Large intestine (tissue), 3 donors: Measurements from ENCODE around the gene DZIP1L. TPM values are rescaled to one million over a fixed set of nuclear protein-coding genes. Genes with fewer than 3 reads are reported as not detected.
"Not testable (repeated sequence)": the region's sequence is repeated elsewhere in the genome, so short reads cannot be mapped to it uniquely, and the experiment has no call there.

Source experiments
- DNase-seq, 2 donors: peaks; one replicate each; pipeline versions ENCODE4 v3.0.0 to v3.0.0-alpha.2; 2013
- H3K27ac ChIP-seq: one replicate; pipeline ENCODE4 v1.5.1; 2013; ENCODE audit warnings: low read length
- H3K27me3 ChIP-seq: 2 replicates; pipeline ENCODE4 v1.6.1; 2013; ENCODE audit warnings: low read length; ENCODE audit not compliant: control insufficient read depth, insufficient read depth
- H3K36me3 ChIP-seq: 2 replicates; pipeline ENCODE4 v1.6.1; 2013; ENCODE audit warnings: low read length; ENCODE audit not compliant: control insufficient read depth, insufficient read depth
- H3K4me1 ChIP-seq: one replicate; pipeline ENCODE4 v1.6.1; 2013; ENCODE audit warnings: low read length; ENCODE audit not compliant: control insufficient read depth, insufficient read depth
- H3K4me3 ChIP-seq: one replicate; pipeline ENCODE4 v1.5.1; 2013; ENCODE audit warnings: low read length
- H3K9me3 ChIP-seq: one replicate; pipeline ENCODE4 v1.6.1; 2013; ENCODE audit warnings: mild to moderate bottlenecking, low read depth, low read length, moderate library complexity; ENCODE audit not compliant: control insufficient read depth
- WGBS: methylation state at CpG from one replicate; pipeline ENCODE4 v1.1.5; 2013; ENCODE audit warnings: low lambda C conversion rate; ENCODE audit not compliant: insufficient coverage; 5-methylcytosine and 5-hydroxymethylcytosine counted together
- polyA plus RNA-seq: library from polyadenylated mRNA; unstranded; fragments of 120-200 nt; gene quantifications from one replicate; pipeline ENCODE4 v1.2.1, GENCODE V29; 2013

DZIP1L gene
- polyA plus RNA-seq, 1 donor = 4.4 TPM

DNA sequence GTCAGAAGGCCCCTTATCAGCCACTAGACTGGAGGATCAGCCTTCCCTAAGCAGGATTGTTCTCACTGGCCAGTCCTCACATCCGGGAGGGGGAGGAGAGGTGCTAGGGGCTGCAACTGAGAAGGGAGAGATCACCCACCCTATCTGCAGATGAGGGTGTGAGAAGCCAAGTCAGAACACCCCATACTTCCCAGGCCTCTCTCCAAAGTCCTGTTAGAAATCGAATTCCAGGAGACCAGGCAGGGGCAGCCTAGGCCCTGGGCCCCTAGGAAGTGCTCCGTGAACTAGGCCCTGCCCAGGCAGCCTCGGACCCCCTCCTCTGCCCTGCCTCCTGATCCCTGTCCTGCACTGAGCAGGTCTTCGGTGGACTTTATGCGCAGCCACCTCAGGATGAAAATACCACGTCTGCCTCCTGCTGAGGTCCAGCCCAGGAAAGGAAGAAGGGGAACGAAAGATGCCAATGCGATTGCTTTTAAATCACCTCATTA is 933 bp downstream of the DZIP1L start:
- H3K4me1 ChIP-seq = no peaks in the 10 kb centered on the region
- no peaks in the 10 kb centered on the region for H3K36me3 ChIP-seq
- H3K27me3 ChIP-seq = peaks cover 8% of the 10 kb centered on the region
- no peaks in the 10 kb centered on the region for H3K9me3 ChIP-seq
- peak overlapping the region; percentile 72 for H3K4me3 ChIP-seq
- no CpG with 5 or more reads among the region's 9 CpGs for WGBS
- DNase-seq = peak in 1 of 2 donors; percentile 11
- peak overlapping the region; percentile 24 for H3K27ac ChIP-seq

DNA sequence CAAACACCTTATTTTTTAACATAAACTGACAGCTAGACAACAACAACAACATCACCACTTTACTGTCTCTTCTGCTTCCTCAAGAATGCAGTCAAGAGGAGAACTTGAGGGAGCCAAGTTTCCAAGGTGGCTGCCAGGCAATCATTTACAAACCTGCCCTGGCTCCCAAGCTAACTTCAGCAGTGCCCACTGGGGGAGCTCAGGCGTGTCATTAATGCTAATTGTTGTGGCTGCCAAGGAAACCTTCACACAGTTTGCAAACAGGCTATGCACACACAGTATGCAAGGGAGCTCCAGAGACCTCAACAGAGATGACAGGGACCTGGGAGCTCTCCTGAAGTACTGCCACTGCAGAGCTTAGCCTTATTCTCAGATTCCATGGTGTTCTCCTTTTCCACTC is 2.1 kb downstream of the DZIP1L start:
- Histone ChIP-seq H3K4me1 (no peaks in the 10 kb centered on the region), H3K36me3 (no peaks in the 10 kb centered on the region), H3K27me3 (peaks cover 8% of the 10 kb centered on the region), H3K4me3 (no peak overlapping the region), H3K27ac (no peak overlapping the region), H3K9me3 (no peaks in the 10 kb centered on the region)
- WGBS = no CpG with 5 or more reads among the region's 1 CpG
- peak in 1 of 2 donors; percentile 2 for DNase-seq

DNA sequence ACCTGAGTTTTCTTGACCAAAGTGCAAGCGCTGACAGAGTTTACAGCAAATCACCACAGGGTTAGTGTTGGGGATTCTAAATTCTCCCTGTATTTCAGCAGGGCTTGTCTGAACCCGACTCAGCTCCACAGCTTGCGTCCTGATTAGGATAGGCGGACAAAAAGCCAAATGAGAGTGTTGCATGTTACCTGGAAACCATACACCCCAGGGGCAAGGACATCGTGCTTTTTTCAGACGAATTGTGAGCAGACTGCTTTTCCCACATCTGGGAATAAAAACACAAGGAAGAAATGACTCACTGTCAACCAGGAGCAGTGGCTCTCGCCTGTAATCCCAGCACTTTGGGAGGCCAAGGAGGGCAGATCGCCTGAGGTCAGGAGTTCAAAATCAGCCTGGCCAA is 3.0 kb downstream of the DZIP1L start:
- H3K27ac ChIP-seq = no peak overlapping the region
- no CpG with 5 or more reads among the region's 8 CpGs for WGBS

DNA sequence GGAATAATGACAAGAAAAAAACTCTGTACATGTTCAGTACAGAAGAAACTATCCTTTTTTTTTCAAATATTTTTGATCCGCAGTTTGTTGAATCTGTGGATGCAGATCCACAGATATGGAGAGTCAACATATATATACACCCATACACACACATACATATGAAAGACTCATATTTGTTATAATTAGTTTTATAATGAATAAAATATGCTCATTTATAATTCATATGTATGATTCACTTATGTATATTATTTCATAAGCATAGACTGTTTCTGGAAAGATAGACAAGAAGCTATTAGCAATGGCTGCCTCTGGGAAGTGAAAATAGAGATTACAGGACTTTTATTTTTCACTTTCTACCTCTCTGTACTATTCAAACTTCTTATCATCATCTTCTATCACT is 9.8 kb downstream of the DZIP1L start:
- H3K4me1 ChIP-seq = no peaks in the 10 kb centered on the region
- no peaks in the 10 kb centered on the region for H3K27me3 ChIP-seq
- DNase-seq = no peak
- H3K36me3 ChIP-seq = no peaks in the 10 kb centered on the region
- no peak overlapping the region for H3K27ac ChIP-seq
- H3K4me3 ChIP-seq = no peak overlapping the region
- no CpG with 5 or more reads among the region's 1 CpG for WGBS
- no peaks in the 10 kb centered on the region for H3K9me3 ChIP-seq

More for the DNA sequence above, 3.0 kb downstream of the DZIP1L start:
- DNase-seq = no peak
- Histone ChIP-seq H3K9me3 (no peaks in the 10 kb centered on the region), H3K36me3 (no peaks in the 10 kb centered on the region), H3K4me1 (no peaks in the 10 kb centered on the region), H3K27me3 (peaks cover 8% of the 10 kb centered on the region), H3K4me3 (no peak overlapping the region)

DNA sequence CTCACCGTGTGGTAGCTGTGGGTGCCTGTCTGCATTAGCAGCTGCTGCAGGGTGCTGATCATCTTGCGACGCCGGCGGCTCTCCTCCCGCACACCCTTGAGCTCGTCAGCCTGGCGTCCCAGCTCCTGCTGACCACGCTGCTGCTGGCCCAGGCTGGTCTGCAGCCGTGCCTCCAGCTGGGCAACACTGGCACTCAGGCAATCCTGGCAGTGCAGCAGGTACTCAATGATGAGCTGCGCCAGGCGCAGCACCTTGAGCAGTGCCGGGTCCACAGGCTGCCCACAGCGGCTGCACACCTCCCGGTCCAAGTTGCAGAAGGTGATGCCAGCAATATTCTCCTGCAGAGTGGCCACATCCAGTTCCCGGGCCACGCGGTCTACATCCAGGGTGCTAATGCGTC is 11.9 kb downstream of the DZIP1L start:
- H3K36me3 ChIP-seq = no peaks in the 10 kb centered on the region
- no peak overlapping the region for H3K27ac ChIP-seq
- H3K27me3 ChIP-seq = no peaks in the 10 kb centered on the region
- no peaks in the 10 kb centered on the region for H3K9me3 ChIP-seq
- no peak for DNase-seq
- no CpG with 5 or more reads among the region's 19 CpGs for WGBS
- H3K4me3 ChIP-seq = no peak overlapping the region
- no peaks in the 10 kb centered on the region for H3K4me1 ChIP-seq

DNA sequence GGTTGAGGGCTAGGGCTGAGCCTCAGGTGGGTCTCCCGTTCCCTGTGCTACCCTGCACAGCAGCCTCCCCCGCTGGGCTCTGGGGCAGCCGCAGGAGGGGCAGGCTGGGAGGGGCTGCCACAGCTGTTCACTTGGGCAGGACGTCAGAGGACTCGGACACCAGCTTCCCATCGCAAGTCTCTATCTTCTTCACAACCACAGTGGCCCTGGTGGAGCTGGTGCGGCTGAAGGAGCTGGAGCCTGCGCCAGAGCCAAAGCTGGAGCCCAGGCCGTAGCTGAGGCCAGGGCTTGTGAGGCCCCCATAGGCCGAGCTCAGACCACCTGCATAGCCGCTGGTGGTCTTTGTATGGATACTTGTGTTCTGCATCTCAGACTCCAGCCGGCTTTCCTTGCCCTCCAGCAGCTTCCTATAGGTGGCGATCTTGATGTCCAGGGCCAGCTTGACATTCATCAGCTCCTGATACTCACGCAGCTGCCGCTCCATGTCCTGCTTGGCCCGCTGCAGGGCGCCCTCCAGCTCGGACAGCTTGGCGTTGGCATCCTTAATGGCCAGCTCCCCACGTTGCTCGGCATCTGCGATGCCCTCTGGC is 14.0 kb downstream of the DZIP1L start:
- not testable (repeated sequence) for DNase-seq, H3K27ac ChIP-seq, H3K9me3 ChIP-seq, H3K4me1 ChIP-seq, H3K36me3 ChIP-seq, H3K4me3 ChIP-seq, H3K27me3 ChIP-seq
- no CpG with 5 or more reads among the region's 22 CpGs for WGBS

DNA sequence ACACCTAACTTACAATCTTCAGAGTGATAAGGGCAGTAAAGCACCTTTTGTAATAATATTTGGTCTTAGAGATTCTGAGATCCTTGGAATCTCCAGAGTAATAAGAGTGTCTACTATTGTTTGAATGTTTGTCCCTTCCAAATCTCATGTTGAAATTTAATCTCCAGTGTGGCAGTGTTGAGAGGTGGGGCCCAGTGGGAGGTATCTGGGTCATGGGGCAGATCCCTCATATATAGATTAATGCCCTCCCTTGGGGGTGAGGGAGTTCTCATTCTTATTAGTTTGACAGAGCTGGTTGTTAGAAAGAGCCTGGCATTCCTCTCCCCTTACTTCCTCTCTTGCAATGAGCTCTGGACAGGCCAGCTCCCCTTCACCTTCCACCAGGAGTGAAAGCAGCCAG is 16.0 kb downstream of the DZIP1L start:
- Histone ChIP-seq H3K9me3 (no peaks in the 10 kb centered on the region), H3K27me3 (no peaks in the 10 kb centered on the region), H3K36me3 (peaks cover 5% of the 10 kb centered on the region), H3K4me3 (no peak overlapping the region), H3K27ac (no peak overlapping the region), H3K4me1 (no peaks in the 10 kb centered on the region)
- no peak for DNase-seq

DNA sequence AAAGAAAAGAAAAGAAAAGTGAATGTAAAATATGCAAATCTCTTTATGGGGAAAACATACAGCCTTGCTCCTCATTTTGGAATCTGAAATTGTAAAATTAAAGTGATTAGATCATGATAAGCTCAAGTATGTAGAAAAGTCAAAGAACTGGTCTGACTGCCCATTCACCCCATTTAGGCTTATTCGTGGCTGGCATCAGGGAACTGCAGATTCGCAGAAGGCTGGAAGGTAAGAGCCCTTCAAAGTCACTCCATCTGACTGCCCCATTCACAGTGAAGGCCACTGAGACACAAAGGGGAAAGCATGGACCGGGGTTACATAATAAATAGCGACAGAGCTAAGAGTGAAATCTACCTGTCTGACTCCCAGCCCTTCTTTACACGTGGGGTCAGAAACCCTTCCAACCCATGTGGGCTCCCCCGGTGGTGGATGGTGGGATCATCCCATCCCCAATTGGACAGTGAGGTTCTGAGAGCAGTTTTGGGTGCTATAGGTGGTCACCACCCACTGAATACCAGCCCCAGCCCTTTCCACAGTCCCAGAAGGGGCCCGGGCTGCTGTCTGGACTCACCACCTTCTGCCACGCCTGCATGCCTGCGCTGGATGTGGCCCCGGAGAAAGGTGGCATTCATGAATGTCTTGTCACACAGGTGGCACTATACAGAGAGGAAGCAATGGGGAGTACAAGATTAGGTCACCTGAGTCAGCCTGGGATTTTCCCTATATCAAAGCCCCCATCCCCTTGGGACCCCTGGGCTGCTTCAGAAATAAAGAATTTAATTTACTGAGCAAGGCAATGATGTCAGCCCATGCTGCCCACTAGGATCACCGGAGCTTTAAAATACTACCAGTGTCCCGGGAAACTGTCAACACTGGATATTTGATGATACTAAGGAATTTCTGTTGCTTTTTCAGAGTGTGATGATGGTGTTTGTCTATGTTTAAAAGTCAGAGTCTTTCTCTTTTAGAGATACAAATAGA is 17.9 kb downstream of the DZIP1L start:
- Histone ChIP-seq H3K4me3 (no peak overlapping the region), H3K36me3 (peaks cover 8% of the 10 kb centered on the region), H3K4me1 (no peaks in the 10 kb centered on the region), H3K27me3 (no peaks in the 10 kb centered on the region), H3K27ac (no peak overlapping the region), H3K9me3 (no peaks in the 10 kb centered on the region)
- WGBS = 100% methylated on average over 1 of the region's 12 CpGs
- no peak for DNase-seq

DNA sequence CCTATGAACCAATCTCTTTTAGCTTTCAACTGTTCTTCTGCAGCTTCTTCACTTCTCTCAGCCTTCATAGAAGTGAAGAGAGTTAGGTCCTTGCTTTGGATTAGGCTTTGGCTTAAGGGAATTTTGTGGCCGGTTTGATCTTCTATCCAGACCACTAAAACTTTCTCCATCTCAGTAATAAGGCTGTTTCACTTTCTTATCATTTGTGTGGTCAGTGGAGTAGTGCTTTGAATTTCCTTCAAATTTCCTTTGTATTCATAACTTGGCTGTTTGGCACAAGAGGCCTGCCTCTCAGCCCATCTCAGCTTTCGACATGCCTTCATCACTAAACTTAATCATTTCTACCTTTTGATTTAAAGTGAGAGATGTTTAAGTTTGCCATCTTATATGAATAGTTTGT is 21.7 kb downstream of the DZIP1L start:
- H3K4me3 ChIP-seq = no peak overlapping the region
- H3K27ac ChIP-seq = no peak overlapping the region
- H3K9me3 ChIP-seq = no peaks in the 10 kb centered on the region
- no peaks in the 10 kb centered on the region for H3K27me3 ChIP-seq
- no peaks in the 10 kb centered on the region for H3K4me1 ChIP-seq
- DNase-seq = no peak
- H3K36me3 ChIP-seq = peaks cover 8% of the 10 kb centered on the region
- WGBS = no CpG with 5 or more reads among the region's 2 CpGs

DNA sequence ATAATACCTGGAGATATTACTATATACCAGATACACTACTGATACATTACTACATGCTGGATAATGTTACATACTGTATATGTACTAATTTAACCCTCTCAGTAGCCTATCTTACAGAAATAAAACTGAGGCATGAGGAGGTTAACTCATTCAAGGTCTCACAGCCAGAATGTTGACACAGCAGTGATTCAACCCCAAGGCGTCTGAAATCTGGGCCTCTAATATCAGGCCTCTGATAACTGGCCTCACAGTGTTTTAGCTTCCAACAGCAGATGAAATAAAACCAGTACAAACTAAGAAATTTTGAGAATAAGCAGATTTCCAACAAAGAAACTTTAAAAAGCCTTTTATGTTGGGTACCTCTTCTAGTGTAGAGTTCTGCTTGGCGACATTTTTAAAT is 23.4 kb downstream of the DZIP1L start:
- Histone ChIP-seq H3K36me3 (peaks cover 11% of the 10 kb centered on the region), H3K4me3 (no peak overlapping the region), H3K9me3 (no peaks in the 10 kb centered on the region), H3K4me1 (no peaks in the 10 kb centered on the region), H3K27me3 (no peaks in the 10 kb centered on the region), H3K27ac (no peak overlapping the region)
- no peak for DNase-seq
- 100% methylated on average over 1 of the region's 2 CpGs for WGBS
